HEK293 (cell line): ENCODE data around the gene ABI3BP.

Source experiments
- CTCF ChIA-PET: fragments of 350-600 bp; formaldehyde crosslinking; extraction: SDS; loops from one replicate; lab custom pipeline; 2021; ENCODE audit warnings: antibody characterized with exemption; lab: Yijun Ruan, JAX
- POLR2A ChIA-PET: fragments of 300-600 bp; formaldehyde crosslinking; extraction: SDS; loops from one replicate; lab custom pipeline; 2020; ENCODE audit warnings: antibody characterized with exemption, inconsistent platforms; lab: Yijun Ruan, JAX
- H3K27ac ChIP-seq: fragments of 200-500 bp; sonication (Bioruptor generic); 2 replicates; pipeline ENCODE4 v1.5.1; 2014; ENCODE audit warnings: low read depth, low read length, control low read depth, inconsistent platforms; ENCODE audit errors: extremely low read depth
- H3K36me3 ChIP-seq, 2 experiments: fragments of 200-500 bp in 1 of 2; sonication (Bioruptor generic) in 1 of 2; 1 replicate in 1 of 2; 2 replicates in 1 of 2; pipeline ENCODE4 v1.5.1; 2014 to 2017; ENCODE audit warnings: inconsistent platforms in 2 of 2, low read length in 2 of 2; ENCODE audit not compliant: control insufficient read depth in 2 of 2, insufficient read depth in 1 of 2
- H3K4me1 ChIP-seq: fragments of 200-500 bp; sonication (Bioruptor generic); 2 replicates; pipeline ENCODE4 v1.5.1; 2014; ENCODE audit warnings: mild to moderate bottlenecking, low read length, inconsistent platforms; ENCODE audit not compliant: control insufficient read depth, insufficient read depth
- H3K4me3 ChIP-seq: 2 replicates; pipeline ENCODE4 v1.5.1; 2011; ENCODE audit warnings: low read depth, mild to moderate bottlenecking, control low read depth, low read length, moderate library complexity
- H3K9me3 ChIP-seq: fragments of 200-500 bp; sonication (Bioruptor generic); 2 replicates; pipeline ENCODE4 v1.5.1; 2014; ENCODE audit warnings: low read depth, low read length, inconsistent platforms; ENCODE audit not compliant: control insufficient read depth, insufficient read depth
- PRDM10 ChIP-seq: fragments of 450-650 bp; formaldehyde crosslinking; IDR thresholded peaks from 2 replicates; pipeline ENCODE4 v1.5.1; 2016; ENCODE audit warnings: missing biosample characterization, missing genetic modification characterization
- SCRT1 ChIP-seq: fragments of 450-650 bp; formaldehyde crosslinking; IDR thresholded peaks from 2 replicates; pipeline ENCODE4 v1.5.1; 2016; ENCODE audit warnings: missing biosample characterization, missing genetic modification characterization, borderline replicate concordance
- SCRT2 ChIP-seq: fragments of 450-650 bp; formaldehyde crosslinking; IDR thresholded peaks from 2 replicates; pipeline ENCODE4 v1.5.1; 2016; ENCODE audit warnings: missing biosample characterization, missing genetic modification characterization
- TRIM28 ChIP-seq: IDR thresholded peaks from 2 replicates; pipeline ENCODE4 v1.6.1; 2011; ENCODE audit warnings: low read length, control low read depth, borderline replicate concordance
- ZBTB1 ChIP-seq: fragments of 450-650 bp; formaldehyde crosslinking; IDR thresholded peaks from 2 replicates; pipeline ENCODE4 v1.5.1; 2016; ENCODE audit warnings: missing biosample characterization, missing genetic modification characterization
- ZNF335 ChIP-seq: fragments of 450-650 bp; formaldehyde crosslinking; conservative IDR thresholded peaks from 2 replicates; pipeline ENCODE4 v1.5.1; 2016; ENCODE audit warnings: missing biosample characterization, missing genetic modification characterization
- ZNF416 ChIP-seq: fragments of 450-650 bp; formaldehyde crosslinking; IDR thresholded peaks from 2 replicates; pipeline ENCODE4 v1.5.1; 2016; ENCODE audit warnings: missing biosample characterization, missing genetic modification characterization
- ZNF518A ChIP-seq: fragments of 450-650 bp; formaldehyde crosslinking; conservative IDR thresholded peaks from 2 replicates; pipeline ENCODE4 v1.5.1; 2016; ENCODE audit warnings: low read depth, missing biosample characterization, missing genetic modification characterization
- ZNF558 ChIP-seq: fragments of 450-650 bp; formaldehyde crosslinking; IDR thresholded peaks from 2 replicates; pipeline ENCODE4 v1.5.1; 2016; ENCODE audit warnings: missing biosample characterization, missing genetic modification characterization
- ZNF692 ChIP-seq: fragments of 450-650 bp; formaldehyde crosslinking; IDR thresholded peaks from 2 replicates; pipeline ENCODE4 v1.5.1; 2016; ENCODE audit warnings: missing biosample characterization, missing genetic modification characterization
- TF ChIP-seq, protein P1 (sequence below): fragments of 450-650 bp; formaldehyde crosslinking; IDR thresholded peaks from 2 replicates; pipeline ENCODE4 v1.5.1; 2017; ENCODE audit warnings: missing biosample characterization, mild to moderate bottlenecking, missing genetic modification characterization, moderate library complexity

Gene ABI3BP

DNA sequence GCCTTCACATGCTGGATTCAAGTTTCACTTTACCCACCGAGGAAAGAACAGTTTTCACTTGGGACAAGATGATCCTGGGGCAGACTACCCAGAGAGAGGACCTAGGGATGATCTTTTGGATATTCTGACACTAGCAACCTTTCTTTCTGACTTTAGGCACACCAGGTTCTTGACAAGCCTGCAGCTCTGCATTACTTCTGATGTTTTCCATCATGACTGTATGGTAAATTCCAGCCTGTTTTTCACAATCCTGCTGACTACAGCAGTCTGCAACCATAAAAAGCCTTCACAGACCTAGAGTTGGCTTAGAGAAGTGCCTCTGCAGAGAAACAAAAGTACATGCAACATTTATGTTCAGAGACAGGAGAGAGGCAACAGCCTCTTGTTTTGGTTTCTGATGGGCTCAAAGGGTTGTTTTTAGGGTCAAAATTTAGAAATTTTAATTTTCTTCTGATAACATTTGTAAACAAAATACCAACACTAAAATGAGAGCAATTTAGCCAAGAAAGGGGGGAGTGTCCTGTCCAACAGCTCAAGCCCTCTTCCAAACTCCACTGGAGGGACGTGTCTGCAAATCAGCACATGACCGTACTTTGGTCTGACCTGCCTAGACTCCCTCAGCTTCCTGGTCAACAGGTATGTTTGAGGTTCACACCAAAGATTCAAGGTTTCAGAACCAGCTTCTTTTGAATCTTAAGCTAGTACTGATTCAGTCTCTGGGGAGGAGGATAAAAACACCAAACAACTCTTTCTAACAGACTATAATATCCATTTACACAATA, 799 bp downstream of the ABI3BP start:
- Histone ChIP-seq H3K4me1 (no peaks in the 10 kb centered on the region), H3K9me3 (no peaks in the 10 kb centered on the region), H3K27ac (no peak overlapping the region)
- POLR2A ChIA-PET: no interaction called here
- peak; percentile 71; the same call in 1 of the 2 replicates for TF ChIP-seq TRIM28
- 0 out of 2 replicates have a peak, but pooled peaks have one; percentile 10 for TF ChIP-seq SCRT1 (tag by site-specific recombination)
- TF ChIP-seq ZNF416: no peak
- TF ChIP-seq ZBTB1 (tag by site-specific recombination): no peak
- peak; percentile 79 for TF ChIP-seq ZNF335 (tag by site-specific recombination)
- peak; percentile 83 for TF ChIP-seq SCRT2 (tag by site-specific recombination)
- TF ChIP-seq ZNF692 (tag by site-specific recombination): no peak
- TF ChIP-seq PRDM10: peak; percentile 79
- TF ChIP-seq, all 188 proteins: peak for 5
- CTCF ChIA-PET: no interaction called here
- Histone ChIP-seq H3K36me3 (no peaks in the 10 kb centered on the region), H3K4me3 (no peak overlapping the region)

DNA sequence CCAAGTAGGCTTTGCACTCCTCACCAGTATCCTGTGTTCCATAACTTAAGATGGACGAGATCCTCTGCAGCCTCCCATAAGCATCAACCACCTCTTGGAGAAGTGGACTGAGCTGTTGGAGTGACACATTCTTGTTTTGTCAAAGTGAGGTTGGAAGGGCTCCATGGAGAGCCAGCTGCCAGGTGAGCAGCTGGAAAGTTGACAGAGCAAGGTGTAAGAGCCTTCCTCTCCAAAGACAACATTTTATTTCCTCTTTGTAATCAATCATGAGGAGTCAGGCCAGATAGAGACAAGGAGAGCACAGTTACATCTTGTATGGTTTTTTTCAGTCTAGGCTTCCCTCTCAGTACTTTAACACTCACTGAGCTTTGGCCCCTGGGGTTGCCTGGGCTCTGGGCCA, 5.1 kb downstream of the ABI3BP start:
- Histone ChIP-seq H3K9me3 (no peaks in the 10 kb centered on the region), H3K4me1 (no peaks in the 10 kb centered on the region), H3K36me3 (no peaks in the 10 kb centered on the region), H3K4me3 (no peak overlapping the region), H3K27ac (no peak overlapping the region)
- ChIA-PET POLR2A (no interaction called here), CTCF (no interaction called here)
- TF ChIP-seq ZNF558 (tag by site-specific recombination): no peak

DNA sequence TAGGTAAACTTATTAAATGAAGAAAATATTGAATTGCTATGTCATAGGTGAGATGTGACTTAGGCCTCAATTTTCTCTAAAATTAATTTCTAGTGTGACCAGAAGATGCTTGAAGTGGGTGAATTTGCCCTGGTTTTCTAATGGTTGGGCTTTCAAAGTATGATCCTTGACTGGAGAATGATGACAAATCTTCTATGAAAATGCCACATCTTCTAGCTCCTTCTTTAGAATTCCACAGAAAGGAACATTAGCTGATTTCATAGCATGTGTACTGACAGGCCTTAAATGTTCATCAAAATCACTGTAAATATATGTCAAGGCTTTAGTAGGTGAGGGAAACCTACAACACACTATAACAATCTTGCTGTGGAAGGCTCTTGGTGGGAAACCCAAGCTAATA, 8.9 kb downstream of the ABI3BP start:
- POLR2A ChIA-PET: no interaction called here

More for the DNA sequence above, 8.9 kb downstream of the ABI3BP start:
- no peak overlapping the region for H3K4me3 ChIP-seq
- no peaks in the 10 kb centered on the region for H3K36me3 ChIP-seq
- H3K4me1 ChIP-seq: no peaks in the 10 kb centered on the region
- H3K27ac ChIP-seq: no peak overlapping the region
- TF ChIP-seq, protein P1, sequence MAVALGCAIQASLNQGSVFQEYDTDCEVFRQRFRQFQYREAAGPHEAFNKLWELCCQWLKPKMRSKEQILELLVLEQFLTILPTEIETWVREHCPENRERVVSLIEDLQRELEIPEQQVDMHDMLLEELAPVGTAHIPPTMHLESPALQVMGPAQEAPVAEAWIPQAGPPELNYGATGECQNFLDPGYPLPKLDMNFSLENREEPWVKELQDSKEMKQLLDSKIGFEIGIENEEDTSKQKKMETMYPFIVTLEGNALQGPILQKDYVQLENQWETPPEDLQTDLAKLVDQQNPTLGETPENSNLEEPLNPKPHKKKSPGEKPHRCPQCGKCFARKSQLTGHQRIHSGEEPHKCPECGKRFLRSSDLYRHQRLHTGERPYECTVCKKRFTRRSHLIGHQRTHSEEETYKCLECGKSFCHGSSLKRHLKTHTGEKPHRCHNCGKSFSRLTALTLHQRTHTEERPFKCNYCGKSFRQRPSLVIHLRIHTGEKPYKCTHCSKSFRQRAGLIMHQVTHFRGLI (tag by site-specific recombination): peak; percentile 92
- TF ChIP-seq ZNF518A (tag by site-specific recombination): no peak
- TF ChIP-seq, all 188 proteins: peak for 1
- H3K9me3 ChIP-seq: no peaks in the 10 kb centered on the region
- CTCF ChIA-PET: no interaction called here
